Subcutaneous abdominal adipose tissue (tissue), 5 donors: Measurements from ENCODE around the gene OMP.

Experiments
- H3K27ac ChIP-seq: one replicate; pipeline ENCODE4 v1.7.0; 2013; ENCODE audit warnings: low read depth, mild to moderate bottlenecking, inconsistent platforms, low read length, moderate library complexity
- H3K27me3 ChIP-seq, 5 donors: one replicate each; pipeline ENCODE4 v1.7.0; 2013; ENCODE audit warnings: low read length in 5 of 5, inconsistent platforms in 1 of 5; ENCODE audit not compliant: control insufficient read depth in 5 of 5, insufficient read depth in 4 of 5
- H3K36me3 ChIP-seq, 5 donors: one replicate each; pipeline ENCODE4 v1.7.0; 2013; ENCODE audit warnings: low read length in 5 of 5; ENCODE audit not compliant: control insufficient read depth in 5 of 5, insufficient read depth in 5 of 5
- H3K4me1 ChIP-seq, 5 donors: one replicate each; pipeline ENCODE4 v1.7.0; 2013; ENCODE audit warnings: low read length in 5 of 5, mild to moderate bottlenecking in 3 of 5, moderate library complexity in 1 of 5; ENCODE audit not compliant: control insufficient read depth in 5 of 5, insufficient read depth in 5 of 5
- H3K4me3 ChIP-seq, 5 donors: one replicate each; pipeline ENCODE4 v1.7.0; 2013; ENCODE audit warnings: low read length in 5 of 5, low read depth in 1 of 5
- H3K9ac ChIP-seq, 5 donors: one replicate each; pipeline ENCODE4 v1.7.0; 2013; ENCODE audit warnings: low read length in 5 of 5, mild to moderate bottlenecking in 4 of 5, moderate library complexity in 3 of 5
- H3K9me3 ChIP-seq, 5 donors: one replicate each; pipeline ENCODE4 v1.7.0; 2013; ENCODE audit warnings: low read length in 5 of 5; ENCODE audit not compliant: control insufficient read depth in 5 of 5
- donor health status: healthy.
- donor health status: healthy.
- donor health status: healthy.
- donor health status: healthy.
- donor health status: healthy.

Gene OMP

GRCh38 chr11:77112641-77113381, 10.2 kb downstream of the OMP start:
- H3K9ac ChIP-seq: no peak overlapping the region
- H3K27ac ChIP-seq: no peak overlapping the region
- H3K9me3 ChIP-seq: no peaks in the 10 kb centered on the region
- H3K4me1 ChIP-seq: peaks cover 0 to 8% (median 3%) of the 10 kb centered on the region in 5 donors
- H3K4me3 ChIP-seq: no peak overlapping the region
- peaks cover 0 to 5% (median under 1%) of the 10 kb centered on the region in 5 donors for H3K36me3 ChIP-seq
- no peaks in the 10 kb centered on the region for H3K27me3 ChIP-seq

- peaks cover 0 to 10% (median 7%) of the 10 kb centered on the region in 5 donors for H3K36me3 ChIP-seq
- H3K9me3 ChIP-seq: no peaks in the 10 kb centered on the region
- no peak overlapping the region for H3K4me3 ChIP-seq
- H3K9ac ChIP-seq: no peak overlapping the region
- peaks cover 0 to 5% (median 0%) of the 10 kb centered on the region in 5 donors for H3K4me1 ChIP-seq
- no peak overlapping the region for H3K27ac ChIP-seq
- no peaks in the 10 kb centered on the region for H3K27me3 ChIP-seq
Measured at GRCh38 chr11:77113382-77114088, 10.9 kb downstream of the OMP start.

GRCh38 chr11:77114089-77114463, 11.4 kb downstream of the OMP start:
- Histone ChIP-seq H3K4me1 (peaks cover 0 to 5% (median 0%) of the 10 kb centered on the region in 5 donors), H3K9me3 (no peaks in the 10 kb centered on the region), H3K4me3 (no peak overlapping the region), H3K9ac (no peak overlapping the region), H3K36me3 (peaks cover 0 to 15% (median 10%) of the 10 kb centered on the region in 5 donors), H3K27ac (no peak overlapping the region), H3K27me3 (no peaks in the 10 kb centered on the region)

- Histone ChIP-seq H3K27me3 (no peaks in the 10 kb centered on the region), H3K4me3 (no peak overlapping the region), H3K9ac (no peak overlapping the region), H3K9me3 (no peaks in the 10 kb centered on the region), H3K36me3 (peaks cover 0 to 15% (median 13%) of the 10 kb centered on the region in 5 donors), H3K27ac (no peak overlapping the region), H3K4me1 (no peaks in the 10 kb centered on the region)
Measured at GRCh38 chr11:77115181-77115611, 12.6 kb downstream of the OMP start.

- peaks cover 0 to 19% (median 15%) of the 10 kb centered on the region in 5 donors for H3K36me3 ChIP-seq
- H3K9ac ChIP-seq: no peak overlapping the region
- no peaks in the 10 kb centered on the region for H3K4me1 ChIP-seq
- no peak overlapping the region for H3K4me3 ChIP-seq
- no peaks in the 10 kb centered on the region for H3K27me3 ChIP-seq
- no peak overlapping the region for H3K27ac ChIP-seq
- H3K9me3 ChIP-seq: no peaks in the 10 kb centered on the region
Measured at GRCh38 chr11:77115956-77116355, 13.3 kb downstream of the OMP start.

GRCh38 chr11:77117492-77117891, 14.9 kb downstream of the OMP start:
- peaks cover 0 to 31% (median 22%) of the 10 kb centered on the region in 5 donors for H3K36me3 ChIP-seq
- no peak overlapping the region for H3K9ac ChIP-seq
- no peak overlapping the region for H3K27ac ChIP-seq

GRCh38 chr11:77118086-77118485, 15.4 kb downstream of the OMP start:
- Histone ChIP-seq H3K27me3 (no peaks in the 10 kb centered on the region), H3K36me3 (peaks cover 0 to 37% (median 24%) of the 10 kb centered on the region in 5 donors), H3K27ac (no peak overlapping the region), H3K9ac (no peak overlapping the region), H3K4me3 (no peak overlapping the region), H3K4me1 (no peaks in the 10 kb centered on the region), H3K9me3 (no peaks in the 10 kb centered on the region)

More at GRCh38 chr11:77117492-77117891, 14.9 kb downstream of the OMP start:
- Histone ChIP-seq H3K9me3 (no peaks in the 10 kb centered on the region), H3K4me1 (no peaks in the 10 kb centered on the region), H3K4me3 (no peak overlapping the region), H3K27me3 (no peaks in the 10 kb centered on the region)

- no peaks in the 10 kb centered on the region for H3K9me3 ChIP-seq
- H3K27me3 ChIP-seq: no peaks in the 10 kb centered on the region
- no peaks in the 10 kb centered on the region for H3K4me1 ChIP-seq
- H3K4me3 ChIP-seq: no peak overlapping the region
- H3K36me3 ChIP-seq: peaks cover 0 to 45% (median 24%) of the 10 kb centered on the region in 5 donors
- no peak overlapping the region for H3K9ac ChIP-seq
- no peak overlapping the region for H3K27ac ChIP-seq
Measured at GRCh38 chr11:77118971-77119370, 16.3 kb downstream of the OMP start.

- Histone ChIP-seq H3K27ac (no peak overlapping the region), H3K4me3 (no peak overlapping the region), H3K4me1 (peaks cover 0 to 2% (median 0%) of the 10 kb centered on the region in 5 donors), H3K27me3 (no peaks in the 10 kb centered on the region), H3K9ac (no peak overlapping the region), H3K36me3 (peaks cover 0 to 42% (median 24%) of the 10 kb centered on the region in 5 donors), H3K9me3 (no peaks in the 10 kb centered on the region)
Measured at GRCh38 chr11:77119531-77119936, 16.9 kb downstream of the OMP start.

- Histone ChIP-seq H3K36me3 (peaks cover 0 to 42% (median 24%) of the 10 kb centered on the region in 5 donors), H3K27ac (no peak overlapping the region), H3K27me3 (no peaks in the 10 kb centered on the region), H3K4me3 (no peak overlapping the region), H3K4me1 (peaks cover 0 to 9% (median 0%) of the 10 kb centered on the region in 5 donors), H3K9ac (no peak overlapping the region), H3K9me3 (no peaks in the 10 kb centered on the region)
Measured at GRCh38 chr11:77120571-77120970, 17.9 kb downstream of the OMP start.
